K562 (cell line): ENCODE data around the gene DBP. TPM values are rescaled to one million over a fixed set of nuclear protein-coding genes. Genes with fewer than 3 reads are reported as not detected.

Experiments
- EZH2 ChIP-seq: IDR thresholded peaks from 2 replicates; pipeline ENCODE4 v1.6.1; 2012; ENCODE audit warnings: low read depth, mild to moderate bottlenecking, inconsistent platforms, low read length, borderline replicate concordance
- FOXM1 ChIP-seq, 2 experiments: fragments of 450-650 bp in 1 of 2; sonication (generic) in 1 of 2; formaldehyde crosslinking in 1 of 2; IDR thresholded peaks; 2 replicates each; pipeline versions ENCODE4 v1.6.1 to v1.9.0; 2017 to 2022; ENCODE audit warnings: low read depth in 2 of 2, mild to moderate bottlenecking in 2 of 2, missing genetic modification reagents in 1 of 2, moderate library complexity in 1 of 2
- KHSRP ChIP-seq: fragments of 450-650 bp; IDR thresholded peaks from 2 replicates; pipeline ENCODE4 v1.6.1; 2017
- MYC ChIP-seq, 2 experiments: fragments of 250-450 bp in 1 of 2; sonication (Bioruptor Pico) in 1 of 2; IDR thresholded peaks; 2 replicates each; pipeline versions ENCODE4 v1.5.1 to v1.6.1; 2012 to 2021; ENCODE audit warnings: low read depth in 2 of 2, borderline replicate concordance in 1 of 2, improper control_type of control experiment in 1 of 2, low read length in 1 of 2, mild to moderate bottlenecking in 1 of 2, moderate library complexity in 1 of 2
- PURB ChIP-seq: sonication (generic); formaldehyde crosslinking; IDR thresholded peaks from 2 replicates; pipeline ENCODE4 v1.9.0; 2021; ENCODE audit warnings: low read depth, mild to moderate bottlenecking, missing genetic modification reagents
- TOE1 ChIP-seq, 2 experiments: fragments of 450-650 bp in 1 of 2; sonication (generic) in 1 of 2; formaldehyde crosslinking in 1 of 2; IDR thresholded peaks; 2 replicates each; pipeline versions ENCODE4 v1.7.1 to v1.8.0; 2016 to 2022; ENCODE audit warnings: borderline replicate concordance in 2 of 2, mild to moderate bottlenecking in 2 of 2, antibody characterized with exemption in 1 of 2, inconsistent platforms in 1 of 2, low read depth in 1 of 2, missing genetic modification reagents in 1 of 2, moderate library complexity in 1 of 2
- ZNF146 ChIP-seq: IDR thresholded peaks from one replicate; pipeline ENCODE4 v1.6.1; 2018; ENCODE audit warnings: missing compliant biosample characterization; ENCODE audit not compliant: unreplicated experiment
- ZNF408 ChIP-seq: fragments of 250-450 bp; sonication (Bioruptor Pico); IDR thresholded peaks from 2 replicates; pipeline ENCODE4 v1.4.0; 2020; ENCODE audit warnings: low read depth, mild to moderate bottlenecking, moderate library complexity
- ZNF583 ChIP-seq: fragments of 250-450 bp; sonication (Bioruptor Pico); IDR thresholded peaks from 2 replicates; pipeline ENCODE4 v1.4.0; 2020
- polyA plus RNA-seq, 8 experiments: library from polyadenylated mRNA; depleted of rRNA in 4 of 8; stranded (reverse) in 5 of 8; unstranded in 3 of 8; fragments of >200 nt; fragmentation: Nextera tagmentation in 2 of 8; fragmentation: Illumina TruSeq in 1 of 8; extraction: Ambion mirVana in 2 of 8; extraction: Trizol in 1 of 8; gene quantifications; 2 replicates each; pipeline versions ENCODE4 v1.2.1 to v1.2.3, GENCODE V29; 2011 to 2014; ENCODE audit warnings: inconsistent platforms in 1 of 8, missing spikeins in 1 of 8
- total RNA-seq, 7 experiments: library from RNA; depleted of rRNA in 6 of 7; stranded (reverse); fragments of >200 nt in 6 of 7; fragmentation: Illumina TruSeq in 2 of 7; extraction: Trizol in 2 of 7; gene quantifications; 2 replicates each; pipeline versions ENCODE4 v1.2.1 to v1.2.3, GENCODE V29; 2011 to 2021; ENCODE audit warnings: low replicate concordance in 1 of 7
- TF ChIP-seq, protein P1 (sequence below): fragments of 250-450 bp; sonication (Bioruptor Pico); IDR thresholded peaks from 2 replicates; pipeline ENCODE4 v1.5.0; 2020; ENCODE audit warnings: mild to moderate bottlenecking, borderline replicate concordance
- TF ChIP-seq, protein P2 (sequence below), 2 experiments: IDR thresholded peaks; 2 replicates each; pipeline ENCODE4 v1.6.1; 2011; ENCODE audit warnings: borderline replicate concordance in 1 of 2, control low read depth in 1 of 2, low read depth in 1 of 2, low read length in 1 of 2, mild to moderate bottlenecking in 1 of 2, mixed read lengths in 1 of 2, moderate library complexity in 1 of 2; ENCODE audit not compliant: insufficient read depth in 1 of 2, insufficient read length in 1 of 2, poor library complexity in 1 of 2, severe bottlenecking in 1 of 2; ENCODE audit errors: extremely low read depth in 1 of 2
- TF ChIP-seq, protein P3 (sequence below), 2 experiments: fragments of 450-650 bp; formaldehyde crosslinking in 1 of 2; IDR thresholded peaks; 2 replicates each; pipeline versions ENCODE4 v1.4.0 to v1.6.1; 2014 to 2020; ENCODE audit warnings: mild to moderate bottlenecking in 2 of 2, borderline replicate concordance in 1 of 2, low read depth in 1 of 2

DBP gene
- total and polyA plus RNA-seq, 9 of the 15 experiments (the other 6 are each of a cell fraction or from before 2014, with no cell fraction given), result 0.25 to 5.5 (median 1.8) TPM

- TF ChIP-seq TOE1 (IDR thresholded peaks at IDR 0.05; ENCODE audit: borderline replicate concordance) (peak; percentile 19; the same call in 1 of the 2 replicates), TOE1 (CRISPR knock-in tag; IDR thresholded peaks at IDR 0.05; ENCODE audit: borderline replicate concordance, low read depth) (no peak), FOXM1 (IDR thresholded peaks at IDR 0.05; ENCODE audit: low read depth) (peak; percentile 16; the same call in 1 of the 2 replicates), FOXM1 (CRISPR knock-in tag; IDR thresholded peaks at IDR 0.05; ENCODE audit: low read depth) (no peak), EZH2 (no peak), ZNF146 (CRISPR knock-in tag) (no peak), ZNF408 (no peak), MYC (IDR thresholded peaks at IDR 0.05; ENCODE audit: low read depth, low read length) (no peak), MYC (CRISPR knock-in tag; IDR thresholded peaks at IDR 0.05; ENCODE audit: borderline replicate concordance, low read depth) (0 out of 2 replicates have a peak, but pooled peaks have one; percentile 7), KHSRP (no peak), ZNF583 (CRISPR knock-in tag) (no peak), PURB (CRISPR knock-in tag) (no peak)
- TF ChIP-seq, protein P1, sequence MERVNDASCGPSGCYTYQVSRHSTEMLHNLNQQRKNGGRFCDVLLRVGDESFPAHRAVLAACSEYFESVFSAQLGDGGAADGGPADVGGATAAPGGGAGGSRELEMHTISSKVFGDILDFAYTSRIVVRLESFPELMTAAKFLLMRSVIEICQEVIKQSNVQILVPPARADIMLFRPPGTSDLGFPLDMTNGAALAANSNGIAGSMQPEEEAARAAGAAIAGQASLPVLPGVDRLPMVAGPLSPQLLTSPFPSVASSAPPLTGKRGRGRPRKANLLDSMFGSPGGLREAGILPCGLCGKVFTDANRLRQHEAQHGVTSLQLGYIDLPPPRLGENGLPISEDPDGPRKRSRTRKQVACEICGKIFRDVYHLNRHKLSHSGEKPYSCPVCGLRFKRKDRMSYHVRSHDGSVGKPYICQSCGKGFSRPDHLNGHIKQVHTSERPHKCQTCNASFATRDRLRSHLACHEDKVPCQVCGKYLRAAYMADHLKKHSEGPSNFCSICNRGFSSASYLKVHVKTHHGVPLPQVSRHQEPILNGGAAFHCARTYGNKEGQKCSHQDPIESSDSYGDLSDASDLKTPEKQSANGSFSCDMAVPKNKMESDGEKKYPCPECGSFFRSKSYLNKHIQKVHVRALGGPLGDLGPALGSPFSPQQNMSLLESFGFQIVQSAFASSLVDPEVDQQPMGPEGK (CRISPR knock-in tag), result no peak
- TF ChIP-seq, protein P2, sequence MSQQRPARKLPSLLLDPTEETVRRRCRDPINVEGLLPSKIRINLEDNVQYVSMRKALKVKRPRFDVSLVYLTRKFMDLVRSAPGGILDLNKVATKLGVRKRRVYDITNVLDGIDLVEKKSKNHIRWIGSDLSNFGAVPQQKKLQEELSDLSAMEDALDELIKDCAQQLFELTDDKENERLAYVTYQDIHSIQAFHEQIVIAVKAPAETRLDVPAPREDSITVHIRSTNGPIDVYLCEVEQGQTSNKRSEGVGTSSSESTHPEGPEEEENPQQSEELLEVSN (IDR thresholded peaks at IDR 0.05; ENCODE audit: borderline replicate concordance in 1 of 2, extremely low read depth in 1 of 2, insufficient read depth in 1 of 2, insufficient read length in 1 of 2, low read depth in 1 of 2, low read length in 1 of 2, poor library complexity in 1 of 2, severe bottlenecking in 1 of 2), result no peak
- TF ChIP-seq, protein P3, sequence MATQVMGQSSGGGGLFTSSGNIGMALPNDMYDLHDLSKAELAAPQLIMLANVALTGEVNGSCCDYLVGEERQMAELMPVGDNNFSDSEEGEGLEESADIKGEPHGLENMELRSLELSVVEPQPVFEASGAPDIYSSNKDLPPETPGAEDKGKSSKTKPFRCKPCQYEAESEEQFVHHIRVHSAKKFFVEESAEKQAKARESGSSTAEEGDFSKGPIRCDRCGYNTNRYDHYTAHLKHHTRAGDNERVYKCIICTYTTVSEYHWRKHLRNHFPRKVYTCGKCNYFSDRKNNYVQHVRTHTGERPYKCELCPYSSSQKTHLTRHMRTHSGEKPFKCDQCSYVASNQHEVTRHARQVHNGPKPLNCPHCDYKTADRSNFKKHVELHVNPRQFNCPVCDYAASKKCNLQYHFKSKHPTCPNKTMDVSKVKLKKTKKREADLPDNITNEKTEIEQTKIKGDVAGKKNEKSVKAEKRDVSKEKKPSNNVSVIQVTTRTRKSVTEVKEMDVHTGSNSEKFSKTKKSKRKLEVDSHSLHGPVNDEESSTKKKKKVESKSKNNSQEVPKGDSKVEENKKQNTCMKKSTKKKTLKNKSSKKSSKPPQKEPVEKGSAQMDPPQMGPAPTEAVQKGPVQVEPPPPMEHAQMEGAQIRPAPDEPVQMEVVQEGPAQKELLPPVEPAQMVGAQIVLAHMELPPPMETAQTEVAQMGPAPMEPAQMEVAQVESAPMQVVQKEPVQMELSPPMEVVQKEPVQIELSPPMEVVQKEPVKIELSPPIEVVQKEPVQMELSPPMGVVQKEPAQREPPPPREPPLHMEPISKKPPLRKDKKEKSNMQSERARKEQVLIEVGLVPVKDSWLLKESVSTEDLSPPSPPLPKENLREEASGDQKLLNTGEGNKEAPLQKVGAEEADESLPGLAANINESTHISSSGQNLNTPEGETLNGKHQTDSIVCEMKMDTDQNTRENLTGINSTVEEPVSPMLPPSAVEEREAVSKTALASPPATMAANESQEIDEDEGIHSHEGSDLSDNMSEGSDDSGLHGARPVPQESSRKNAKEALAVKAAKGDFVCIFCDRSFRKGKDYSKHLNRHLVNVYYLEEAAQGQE (IDR thresholded peaks at IDR 0.05; ENCODE audit: borderline replicate concordance), result peak; percentile 54
- TF ChIP-seq, protein P3 (CRISPR knock-in tag; IDR thresholded peaks at IDR 0.05; ENCODE audit: low read depth), result no peak
Observed at GRCh38 chr19:48637948-48638830, 1.0 kb upstream of the DBP start (continued).
